Natural killer cell treated with Interleukin-12 subunit alpha and Interleukin-12 subunit beta and Interleukin-15 and Interleukin-18, amount 100 ng/mL, for 72 hours (primary cell): Measurements from ENCODE around the gene RALGDS. TPM values are rescaled to one million over a fixed set of nuclear protein-coding genes. Genes with fewer than 3 reads are reported as not detected.
"Not testable (repeated sequence)": the region's sequence is repeated elsewhere in the genome, so short reads cannot be mapped to it uniquely, and the experiment has no call there.

ENCODE experiments used
- ATAC-seq, 2 donors: fragments of 150-1000 bp; cut with Tn5 transposase in 1 of 2; sonication (Bioruptor Pico), chemical (Tn5 transposase) in 1 of 2; 2 replicates each; pipeline ENCODE4 v1.10.0; 2021
- DNase-seq: peaks from one replicate; pipeline ENCODE4 v3.0.0; 2022; ENCODE audit warnings: low spot score
- H3K27ac Mint-ChIP-seq, 2 donors: 1 replicate in 1 of 2; 2 replicates in 1 of 2; pipeline ENCODE4 v1.8.0; 2022; ENCODE audit warnings: mixed read lengths in 2 of 2, mild to moderate bottlenecking in 1 of 2, moderate library complexity in 1 of 2
- H3K27me3 Mint-ChIP-seq, 2 donors: 1 replicate in 1 of 2; 2 replicates in 1 of 2; pipeline ENCODE4 v1.8.0; 2022; ENCODE audit warnings: mixed read lengths in 2 of 2
- H3K36me3 Mint-ChIP-seq: one replicate; pipeline ENCODE4 v1.8.0; 2022; ENCODE audit warnings: mixed read lengths
- H3K4me1 Mint-ChIP-seq, 2 donors: 1 replicate in 1 of 2; 2 replicates in 1 of 2; pipeline ENCODE4 v1.8.0; 2022; ENCODE audit warnings: low read depth in 2 of 2, mixed read lengths in 2 of 2, mild to moderate bottlenecking in 1 of 2
- H3K4me3 Mint-ChIP-seq: one replicate; pipeline ENCODE4 v1.8.0; 2022; ENCODE audit warnings: mixed read lengths
- H3K9me3 Mint-ChIP-seq: 2 replicates; pipeline ENCODE4 v1.8.0; 2022; ENCODE audit warnings: mixed read lengths
- total RNA-seq, 2 donors: library from RNA; stranded (reverse); gene quantifications; one replicate each; pipeline ENCODE4 v1.2.3, GENCODE V29; 2022

RALGDS gene
- total RNA-seq, 2 donors from 2014 or later = 138 to 159 TPM

DNA sequence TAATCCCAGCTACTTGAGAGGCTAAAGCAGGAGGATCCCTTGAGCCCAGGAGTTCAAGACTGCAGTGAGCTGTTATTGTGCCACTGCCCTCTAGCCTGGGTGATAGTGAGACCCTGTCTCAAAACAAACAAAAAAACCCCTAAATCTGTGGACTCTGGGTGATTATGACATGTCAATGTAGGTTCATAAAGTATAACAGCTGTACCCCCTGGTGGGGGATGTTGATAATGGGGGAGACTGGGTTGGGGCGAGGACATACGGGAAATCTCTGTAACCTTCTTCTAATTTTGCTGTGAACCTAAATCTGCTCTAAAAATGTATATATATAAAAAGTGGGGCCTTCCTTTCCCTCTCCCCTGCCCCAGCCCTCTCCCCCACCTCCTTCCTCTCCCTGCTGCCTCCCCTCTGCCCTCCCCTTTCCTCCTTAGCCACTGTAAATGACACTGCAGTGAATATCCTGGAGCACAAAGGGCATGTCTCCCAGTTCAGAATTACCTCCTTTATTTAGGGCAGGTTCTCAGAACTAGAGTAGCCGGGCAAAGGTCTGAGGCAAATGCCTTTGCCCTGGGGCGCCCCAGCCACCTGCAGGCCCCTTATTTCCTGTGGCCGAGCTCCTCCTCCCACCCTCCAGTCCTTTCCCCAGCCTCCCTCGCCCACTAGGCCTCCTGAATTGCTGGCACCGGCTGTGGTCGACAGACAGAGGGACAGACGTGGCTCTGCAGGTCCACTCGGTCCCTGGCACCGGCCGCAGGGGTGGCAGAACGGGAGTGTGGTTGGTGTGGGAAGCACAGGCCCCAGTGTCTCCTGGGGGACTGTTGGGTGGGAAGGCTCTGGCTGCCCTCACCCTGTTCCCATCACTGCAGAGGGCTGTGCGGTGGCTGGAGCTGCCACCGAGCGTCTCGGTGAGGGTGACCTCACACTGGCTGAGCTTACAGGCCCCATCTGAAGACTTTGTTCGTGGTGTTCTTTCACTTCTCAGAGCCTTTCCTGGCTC is 40.0 kb downstream of the RALGDS start:
- not testable (repeated sequence) for ATAC-seq, H3K4me3 Mint-ChIP-seq, H3K4me1 Mint-ChIP-seq, H3K9me3 Mint-ChIP-seq, H3K36me3 Mint-ChIP-seq, H3K27ac Mint-ChIP-seq, H3K27me3 Mint-ChIP-seq
- DNase-seq = peak; percentile 41

- no peak overlapping the region for H3K27ac Mint-ChIP-seq
- DNase-seq (peak; percentile 32), ATAC-seq (no peak)
- H3K9me3 Mint-ChIP-seq = no peaks in the 10 kb centered on the region
- peaks cover 6 to 7% of the 10 kb centered on the region in 2 donors for H3K27me3 Mint-ChIP-seq
- no peaks in the 10 kb centered on the region for H3K36me3 Mint-ChIP-seq
- no peaks in the 10 kb centered on the region for H3K4me1 Mint-ChIP-seq
- no peak overlapping the region for H3K4me3 Mint-ChIP-seq
These were observed 40.9 kb downstream of the RALGDS start for GRCh38 chr9:133080161-133080560.

- ATAC-seq (peak in 1 of 2 donors; percentile 20), DNase-seq (no peak)
- peaks cover 6 to 7% of the 10 kb centered on the region in 2 donors for H3K27me3 Mint-ChIP-seq
- H3K9me3 Mint-ChIP-seq = no peaks in the 10 kb centered on the region
- no peaks in the 10 kb centered on the region for H3K36me3 Mint-ChIP-seq
- no peak overlapping the region for H3K27ac Mint-ChIP-seq
- no peak overlapping the region for H3K4me3 Mint-ChIP-seq
- H3K4me1 Mint-ChIP-seq = no peaks in the 10 kb centered on the region
These were observed 42.6 kb downstream of the RALGDS start for GRCh38 chr9:133078486-133078885.

GRCh38 chr9:133076691-133077090 is 44.3 kb downstream of the RALGDS start:
- Mint-ChIP-seq H3K36me3 (no peaks in the 10 kb centered on the region), H3K4me3 (no peak overlapping the region), H3K27ac (no peak overlapping the region), H3K27me3 (peaks cover 6 to 7% of the 10 kb centered on the region in 2 donors), H3K9me3 (no peaks in the 10 kb centered on the region), H3K4me1 (peaks cover 0 to 2% of the 10 kb centered on the region in 2 donors)
- no peak for ATAC-seq
- DNase-seq = no peak

- Mint-ChIP-seq H3K4me1 (peaks cover 0 to 2% of the 10 kb centered on the region in 2 donors), H3K9me3 (no peaks in the 10 kb centered on the region), H3K27ac (no peak overlapping the region), H3K36me3 (no peaks in the 10 kb centered on the region), H3K4me3 (no peak overlapping the region), H3K27me3 (peaks cover 6 to 7% of the 10 kb centered on the region in 2 donors)
- ATAC-seq (no peak), DNase-seq (no peak)
These were observed 45.0 kb downstream of the RALGDS start for GRCh38 chr9:133075925-133076630.

GRCh38 chr9:133074111-133074651 is 46.9 kb downstream of the RALGDS start:
- H3K4me1 Mint-ChIP-seq = peaks cover 0 to 2% of the 10 kb centered on the region in 2 donors
- no peak for DNase-seq
- no peak for ATAC-seq
- H3K27me3 Mint-ChIP-seq = no peaks in the 10 kb centered on the region
- no peak overlapping the region for H3K4me3 Mint-ChIP-seq
- H3K27ac Mint-ChIP-seq = no peak overlapping the region
- H3K9me3 Mint-ChIP-seq = no peaks in the 10 kb centered on the region
- no peaks in the 10 kb centered on the region for H3K36me3 Mint-ChIP-seq

GRCh38 chr9:133073086-133074014 is 47.7 kb downstream of the RALGDS start:
- DNase-seq (no peak), ATAC-seq (no peak)
- H3K4me1 Mint-ChIP-seq = peaks cover 0 to 2% of the 10 kb centered on the region in 2 donors

GRCh38 chr9:133072210-133072609 is 48.8 kb downstream of the RALGDS start:
- not testable (repeated sequence) for H3K27me3 Mint-ChIP-seq, H3K36me3 Mint-ChIP-seq, H3K9me3 Mint-ChIP-seq, H3K4me1 Mint-ChIP-seq, DNase-seq, H3K27ac Mint-ChIP-seq, ATAC-seq, H3K4me3 Mint-ChIP-seq

More at GRCh38 chr9:133073086-133074014, 47.7 kb downstream of the RALGDS start:
- Mint-ChIP-seq H3K36me3 (no peaks in the 10 kb centered on the region), H3K27ac (no peak overlapping the region), H3K27me3 (no peaks in the 10 kb centered on the region), H3K9me3 (no peaks in the 10 kb centered on the region), H3K4me3 (no peak overlapping the region)

GRCh38 chr9:133071484-133072150 is 49.4 kb downstream of the RALGDS start:
- no peaks in the 10 kb centered on the region for H3K27me3 Mint-ChIP-seq
- H3K4me1 Mint-ChIP-seq = peaks cover 0 to 2% of the 10 kb centered on the region in 2 donors
- H3K9me3 Mint-ChIP-seq = no peaks in the 10 kb centered on the region
- H3K36me3 Mint-ChIP-seq = no peaks in the 10 kb centered on the region
- ATAC-seq = no peak
- DNase-seq = no peak
- no peak overlapping the region for H3K27ac Mint-ChIP-seq
- H3K4me3 Mint-ChIP-seq = no peak overlapping the region

DNA sequence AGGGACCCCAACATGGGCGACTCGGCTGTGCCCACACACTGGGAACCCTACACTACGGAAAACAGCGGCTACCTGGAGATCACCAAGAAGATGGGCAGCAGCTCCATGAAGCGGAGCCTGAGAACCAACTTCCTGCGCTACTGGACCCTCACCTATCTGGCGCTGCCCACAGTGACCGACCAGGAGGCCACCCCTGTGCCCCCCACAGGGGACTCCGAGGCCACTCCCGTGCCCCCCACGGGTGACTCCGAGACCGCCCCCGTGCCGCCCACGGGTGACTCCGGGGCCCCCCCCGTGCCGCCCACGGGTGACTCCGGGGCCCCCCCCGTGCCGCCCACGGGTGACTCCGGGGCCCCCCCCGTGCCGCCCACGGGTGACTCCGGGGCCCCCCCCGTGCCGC is 50.1 kb downstream of the RALGDS start:
- not testable (repeated sequence) for H3K4me3 Mint-ChIP-seq, H3K36me3 Mint-ChIP-seq, H3K9me3 Mint-ChIP-seq, H3K27me3 Mint-ChIP-seq, H3K4me1 Mint-ChIP-seq, DNase-seq, ATAC-seq, H3K27ac Mint-ChIP-seq

GRCh38 chr9:133070500-133070961 is 50.5 kb downstream of the RALGDS start:
- H3K9me3 Mint-ChIP-seq, H3K36me3 Mint-ChIP-seq, H3K4me3 Mint-ChIP-seq, H3K4me1 Mint-ChIP-seq, DNase-seq, ATAC-seq, H3K27ac Mint-ChIP-seq, H3K27me3 Mint-ChIP-seq: not testable (repeated sequence)

DNA sequence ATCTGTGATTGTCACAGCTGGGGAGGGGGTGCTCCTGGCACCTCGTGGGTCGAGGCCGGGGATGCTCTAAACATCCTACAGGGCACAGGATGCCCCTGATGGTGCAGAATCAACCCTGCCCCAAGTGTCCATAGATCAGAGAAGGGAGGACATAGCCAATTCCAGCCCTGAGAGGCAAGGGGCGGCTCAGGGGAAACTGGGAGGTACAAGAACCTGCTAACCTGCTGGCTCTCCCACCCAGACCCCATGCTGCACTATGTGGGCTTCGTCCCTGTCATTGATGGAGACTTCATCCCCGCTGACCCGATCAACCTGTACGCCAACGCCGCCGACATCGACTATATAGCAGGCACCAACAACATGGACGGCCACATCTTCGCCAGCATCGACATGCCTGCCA is 52.6 kb downstream of the RALGDS start:
- H3K27ac Mint-ChIP-seq, H3K9me3 Mint-ChIP-seq, H3K4me1 Mint-ChIP-seq, H3K36me3 Mint-ChIP-seq, ATAC-seq, H3K27me3 Mint-ChIP-seq, H3K4me3 Mint-ChIP-seq, DNase-seq: not testable (repeated sequence)
